Measurements from ENCODE around the gene DBT.
"Not testable (repeated sequence)": the region's sequence is repeated elsewhere in the genome, so short reads cannot be mapped to it uniquely, and the experiment has no call there.

Gene DBT

DNA sequence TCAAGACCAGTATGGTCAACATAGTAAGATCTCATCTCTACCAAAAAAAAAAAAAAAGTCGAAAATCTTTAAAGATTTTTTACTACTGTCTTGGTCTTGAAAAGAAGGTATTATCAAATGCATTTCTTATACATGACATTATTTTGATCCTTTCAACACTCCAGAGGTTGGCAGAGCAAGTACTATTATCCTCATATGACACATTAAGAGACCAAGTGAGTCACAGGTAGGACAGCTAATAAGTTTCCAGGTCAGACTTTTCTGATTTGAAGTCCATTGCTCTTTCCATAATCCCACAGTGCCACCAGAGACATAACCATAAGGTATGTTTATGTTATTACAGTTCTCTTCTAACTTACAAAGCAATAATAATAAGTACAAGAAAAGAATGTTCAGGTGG, 15.2 kb downstream of the DBT start:
- no peak overlapping the region for H3K4me3 ChIP-seq (ENCODE audit: low read depth, low read length)
- no peak for TF ChIP-seq CTCF (IDR thresholded peaks at IDR 0.05; ENCODE audit: low read depth, low read length, missing control alignments)
- DNase-seq (ENCODE audit: low read depth) = no peak

DNA sequence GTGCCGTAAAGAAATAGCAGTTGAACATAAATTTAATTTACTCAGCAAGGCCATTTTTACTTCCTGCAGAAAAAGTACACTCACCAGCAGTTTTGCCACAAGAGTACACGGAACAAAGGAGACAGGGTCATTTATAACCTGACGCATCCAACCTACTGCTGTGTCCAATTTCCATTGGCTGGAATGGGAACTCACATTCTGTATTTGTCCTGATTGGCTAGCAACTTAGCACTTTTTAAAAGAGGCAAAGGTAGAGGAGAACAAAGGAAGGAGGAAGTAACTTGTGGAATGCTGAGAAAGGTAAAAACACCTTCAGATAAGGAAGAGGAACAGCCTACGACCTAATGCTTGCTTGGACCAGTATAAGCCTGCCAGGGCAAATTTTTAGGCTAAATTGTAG, 16.1 kb downstream of the DBT start:
- H3K4me3 ChIP-seq (ENCODE audit: low read depth, low read length); DNase-seq (ENCODE audit: low read depth): not testable (repeated sequence)

GRCh38 chr1:100232156-100232555, 17.5 kb downstream of the DBT start:
- no peak for DNase-seq (ENCODE audit: low read depth)
- no peak for TF ChIP-seq CTCF (IDR thresholded peaks at IDR 0.05; ENCODE audit: low read depth, low read length, missing control alignments)
- H3K4me3 ChIP-seq (ENCODE audit: low read depth, low read length) = no peak overlapping the region

GRCh38 chr1:100231721-100232120, 17.9 kb downstream of the DBT start:
- no peak overlapping the region for H3K4me3 ChIP-seq (ENCODE audit: low read depth, low read length)
- no peak for TF ChIP-seq CTCF (IDR thresholded peaks at IDR 0.05; ENCODE audit: low read depth, low read length, missing control alignments)
- no peak for DNase-seq (ENCODE audit: low read depth)

- no peak overlapping the region for H3K4me3 ChIP-seq (ENCODE audit: low read depth, low read length)
- no peak for TF ChIP-seq CTCF (IDR thresholded peaks at IDR 0.05; ENCODE audit: low read depth, low read length, missing control alignments)
- no peak for DNase-seq (ENCODE audit: low read depth)
Measured at GRCh38 chr1:100230765-100231164, 18.9 kb downstream of the DBT start.

GRCh38 chr1:100229681-100230443, 19.8 kb downstream of the DBT start:
- no peak for DNase-seq (ENCODE audit: low read depth)
- no peak overlapping the region for H3K4me3 ChIP-seq (ENCODE audit: low read depth, low read length)
- TF ChIP-seq CTCF (IDR thresholded peaks at IDR 0.05; ENCODE audit: low read depth, low read length, missing control alignments) = no peak

DNA sequence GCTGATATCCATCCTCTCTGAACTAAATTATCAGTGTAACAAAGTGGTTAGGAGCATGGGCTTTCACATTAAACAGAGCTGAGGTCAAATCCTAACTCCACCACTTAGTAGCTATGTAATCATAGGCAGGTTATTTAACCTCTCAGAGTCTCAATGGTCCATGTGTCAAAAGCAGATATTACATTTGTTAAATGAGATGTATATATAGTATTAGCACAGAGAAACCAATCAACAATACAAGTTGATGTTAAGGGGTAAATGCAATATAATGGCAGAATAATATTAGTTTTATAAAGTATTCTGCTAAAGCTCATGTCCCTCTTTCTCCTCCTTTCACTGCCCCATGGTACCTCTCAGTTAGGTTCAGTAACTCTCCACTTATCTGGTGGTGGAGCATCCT, 27.2 kb downstream of the DBT start:
- no peak for DNase-seq (ENCODE audit: low read depth)
- no peak overlapping the region for H3K4me3 ChIP-seq (ENCODE audit: low read depth, low read length)
- no peak for TF ChIP-seq CTCF (IDR thresholded peaks at IDR 0.05; ENCODE audit: low read depth, low read length, missing control alignments)
